PC-3 (cell line): ENCODE measurements around the gene GLCE. TPM values are rescaled to one million over a fixed set of nuclear protein-coding genes. Genes with fewer than 3 reads are reported as not detected.

Experiments
- ATAC-seq: fragments of 200-7000 bp; cut with Tn5 transposase; 2 replicates; pipeline ENCODE4 v1.9.1; 2020; ENCODE audit warnings: mild to moderate bottlenecking, moderate library complexity
- BruUV-seq: library from RNA; stranded (reverse); fragments of 400-500 nt; replicated peaks from 2 replicates; lab custom pipeline; 2021; lab: Mats Ljungman, UMichigan
- CTCF ChIA-PET: fragments of 300-600 bp; sonication (Branson Sonifier 250); formaldehyde crosslinking; loops from one replicate; lab custom pipeline; 2022; ENCODE audit warnings: antibody characterized with exemption; lab: Charles Lee
- POLR2A ChIA-PET: fragments of 300-600 bp; sonication (Branson Sonifier 250); formaldehyde crosslinking; loops from one replicate; lab custom pipeline; 2022; ENCODE audit warnings: antibody characterized with exemption; ENCODE audit not compliant: unreplicated experiment; lab: Charles Lee
- DNase-seq: peaks from one replicate; pipeline ENCODE4 v3.0.0-alpha.2; 2015
- H2AFZ ChIP-seq: fragments of 300-600 bp; sonication (generic); 2 replicates; pipeline ENCODE4 v1.6.0; 2016; ENCODE audit warnings: antibody characterized with exemption, low read length
- H3F3A ChIP-seq: fragments of 300-600 bp; sonication (generic); one replicate; pipeline ENCODE4 v1.6.0; 2017; ENCODE audit warnings: antibody characterized with exemption, low read length, control low read depth, mild to moderate bottlenecking; ENCODE audit not compliant: unreplicated experiment
- H3K27ac ChIP-seq: fragments of 300-600 bp; sonication (generic); 2 replicates; pipeline ENCODE4 v1.5.1; 2016; ENCODE audit warnings: mild to moderate bottlenecking, low read length
- H3K27me3 ChIP-seq: fragments of 300-600 bp; sonication (generic); 2 replicates; pipeline ENCODE4 v1.6.1; 2016; ENCODE audit warnings: low read length, mixed read lengths
- H3K36me3 ChIP-seq: fragments of 300-600 bp; sonication (generic); 2 replicates; pipeline ENCODE4 v1.6.1; 2016; ENCODE audit warnings: low read depth, mixed run types, low read length, mixed read lengths
- H3K4me1 ChIP-seq: fragments of 300-600 bp; sonication (generic); 2 replicates; pipeline ENCODE4 v1.5.1; 2016; ENCODE audit warnings: low read length; ENCODE audit not compliant: insufficient read depth
- H3K4me2 ChIP-seq: fragments of 300-600 bp; sonication (generic); 2 replicates; pipeline ENCODE4 v1.6.0; 2016; ENCODE audit warnings: low read length
- H3K4me3 ChIP-seq: fragments of 300-600 bp; sonication (generic); 2 replicates; pipeline ENCODE4 v1.5.1; 2016; ENCODE audit warnings: mild to moderate bottlenecking, low read length, mixed read lengths
- H3K79me2 ChIP-seq: fragments of 300-600 bp; sonication (generic); 2 replicates; pipeline ENCODE4 v1.6.1; 2017; ENCODE audit warnings: low read length, mixed read lengths
- H3K9ac ChIP-seq: fragments of 300-600 bp; sonication (generic); 2 replicates; pipeline ENCODE4 v1.6.0; 2016; ENCODE audit warnings: mild to moderate bottlenecking, low read length
- H3K9me2 ChIP-seq: fragments of 300-600 bp; sonication (generic); replicated peaks from 2 replicates; pipeline ENCODE4 v1.6.1; 2016; ENCODE audit warnings: mixed run types, low read length, mixed read lengths
- H3K9me3 ChIP-seq: fragments of 300-600 bp; sonication (generic); 2 replicates; pipeline ENCODE4 v1.6.1; 2016; ENCODE audit warnings: low read length, mixed read lengths
- H4K20me1 ChIP-seq: fragments of 300-600 bp; sonication (generic); 2 replicates; pipeline ENCODE4 v1.6.1; 2016; ENCODE audit warnings: low read length, mixed read lengths
- EZH2 ChIP-seq: fragments of 300-600 bp; sonication (generic); IDR thresholded peaks from one replicate; pipeline ENCODE4 v1.6.1; 2017; ENCODE audit warnings: antibody characterized with exemption, mild to moderate bottlenecking, low read length; ENCODE audit not compliant: unreplicated experiment
- EZH2phosphoT487 ChIP-seq: fragments of 300-600 bp; sonication (generic); IDR thresholded peaks from 2 replicates; pipeline ENCODE4 v1.6.1; 2018; ENCODE audit warnings: mild to moderate bottlenecking, antibody characterized with exemption, low read length, borderline replicate concordance
- intact Hi-C: fragments of 100-400 bp; cut with micrococcal nuclease; formaldehyde crosslinking; loops from 2 replicates; pipeline ENCODE4 v1.9.0; 2023
- total RNA-seq: library from RNA; depleted of rRNA; stranded (reverse); fragments of >200 nt; gene quantifications from 2 replicates; pipeline ENCODE4 v1.2.3, GENCODE V29; 2014
- TF ChIP-seq, protein P1 (sequence below): fragments of 300-600 bp; sonication (generic); conservative IDR thresholded peaks from 2 replicates; pipeline ENCODE4 v1.5.1; 2017; ENCODE audit warnings: antibody characterized with exemption, low read depth, mild to moderate bottlenecking, low read length

GLCE gene
- total RNA-seq, 1 experiment from 2014 or later: 15.4 TPM

DNA sequence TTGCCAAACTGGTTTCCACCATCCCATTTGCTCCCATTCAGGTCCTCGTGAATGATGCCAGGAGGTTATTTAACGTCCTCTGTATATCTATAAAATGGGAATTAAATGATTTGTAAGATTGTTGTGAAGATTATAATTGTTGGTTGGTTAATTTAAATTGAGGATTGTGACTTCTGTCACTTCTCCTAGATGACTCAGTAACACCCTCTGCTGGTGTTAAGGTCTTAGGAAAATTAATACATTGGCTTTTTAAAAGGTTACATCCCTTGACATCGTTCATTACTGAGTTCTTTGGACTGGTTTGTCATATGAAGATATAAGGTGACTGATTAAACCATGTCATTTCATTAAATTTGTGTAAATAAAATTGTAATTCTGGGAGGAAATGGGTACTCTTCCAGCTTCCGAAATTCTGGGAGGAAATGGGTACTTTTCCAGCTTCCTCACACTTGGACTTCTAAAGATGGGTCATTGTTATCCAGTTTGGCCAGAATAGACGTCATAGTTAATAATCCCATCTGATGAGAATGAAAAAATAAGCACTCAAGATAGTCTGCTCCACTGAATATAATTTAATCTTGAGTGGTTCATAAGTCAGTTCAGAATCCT is 105.0 kb downstream of the GLCE start:
- ATAC-seq (no peak), DNase-seq (peak; percentile 58)
- Histone ChIP-seq H3K4me1 (no peaks in the 10 kb centered on the region), H3K9ac (no peak overlapping the region), H3K9me2 (no peaks in the 10 kb centered on the region), H3K9me3 (no peaks in the 10 kb centered on the region), H3F3A (no peaks in the 10 kb centered on the region), H2AFZ (no peak overlapping the region), H3K27ac (no peak overlapping the region), H3K4me2 (no peak overlapping the region), H3K79me2 (no peaks in the 10 kb centered on the region), H3K27me3 (no peaks in the 10 kb centered on the region), H3K4me3 (no peak overlapping the region), H4K20me1 (no peaks in the 10 kb centered on the region), H3K36me3 (no peaks in the 10 kb centered on the region)
- ChIA-PET POLR2A (no interaction called here), CTCF (interaction anchor here (0.6 kb wide), 2 partner anchors 45 to 209 kb away, joined by 3 read pairs; no protein-coding TSS in a partner anchor)
- intact Hi-C loops: loop anchor here (1.0 kb wide), 1 partner anchor 206 kb away; no protein-coding TSS in a partner anchor
- TF ChIP-seq EZH2phosphoT487: no peak
- TF ChIP-seq, protein P1, sequence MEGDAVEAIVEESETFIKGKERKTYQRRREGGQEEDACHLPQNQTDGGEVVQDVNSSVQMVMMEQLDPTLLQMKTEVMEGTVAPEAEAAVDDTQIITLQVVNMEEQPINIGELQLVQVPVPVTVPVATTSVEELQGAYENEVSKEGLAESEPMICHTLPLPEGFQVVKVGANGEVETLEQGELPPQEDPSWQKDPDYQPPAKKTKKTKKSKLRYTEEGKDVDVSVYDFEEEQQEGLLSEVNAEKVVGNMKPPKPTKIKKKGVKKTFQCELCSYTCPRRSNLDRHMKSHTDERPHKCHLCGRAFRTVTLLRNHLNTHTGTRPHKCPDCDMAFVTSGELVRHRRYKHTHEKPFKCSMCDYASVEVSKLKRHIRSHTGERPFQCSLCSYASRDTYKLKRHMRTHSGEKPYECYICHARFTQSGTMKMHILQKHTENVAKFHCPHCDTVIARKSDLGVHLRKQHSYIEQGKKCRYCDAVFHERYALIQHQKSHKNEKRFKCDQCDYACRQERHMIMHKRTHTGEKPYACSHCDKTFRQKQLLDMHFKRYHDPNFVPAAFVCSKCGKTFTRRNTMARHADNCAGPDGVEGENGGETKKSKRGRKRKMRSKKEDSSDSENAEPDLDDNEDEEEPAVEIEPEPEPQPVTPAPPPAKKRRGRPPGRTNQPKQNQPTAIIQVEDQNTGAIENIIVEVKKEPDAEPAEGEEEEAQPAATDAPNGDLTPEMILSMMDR: peak; percentile 75
- BruUV-seq: no TSS peak

DNA sequence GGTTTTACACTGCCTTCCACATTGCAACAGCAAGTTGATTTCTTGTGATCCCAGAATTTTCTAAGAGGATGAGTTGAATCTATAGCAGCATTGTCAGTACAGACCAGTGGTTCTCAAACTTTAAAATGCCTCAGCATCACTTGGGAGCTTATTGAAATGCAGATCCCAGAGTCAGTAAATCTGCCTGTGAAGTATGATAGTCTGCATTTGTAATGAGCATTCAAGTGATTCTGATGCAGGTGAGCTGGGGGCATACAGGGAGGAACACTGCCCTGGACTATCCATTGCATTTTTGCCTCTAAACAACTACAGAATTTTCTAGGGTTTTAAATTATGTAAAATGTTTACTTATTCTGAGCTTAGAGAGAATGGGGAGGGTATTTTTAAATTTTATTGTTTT is 110.8 kb downstream of the GLCE start:
- TF ChIP-seq EZH2 (no peak), EZH2phosphoT487 (no peak)
- TF ChIP-seq, protein P1: no peak
- CTCF ChIA-PET: no interaction called here
- Histone ChIP-seq H3K4me2 (no peak overlapping the region), H4K20me1 (no peaks in the 10 kb centered on the region), H3F3A (no peaks in the 10 kb centered on the region), H3K27ac (no peak overlapping the region), H2AFZ (no peak overlapping the region), H3K36me3 (no peaks in the 10 kb centered on the region), H3K4me1 (no peaks in the 10 kb centered on the region), H3K79me2 (no peaks in the 10 kb centered on the region), H3K27me3 (no peaks in the 10 kb centered on the region), H3K9me3 (no peaks in the 10 kb centered on the region), H3K4me3 (no peak overlapping the region), H3K9ac (no peak overlapping the region), H3K9me2 (no peaks in the 10 kb centered on the region)
- POLR2A ChIA-PET: no interaction called here
- ATAC-seq (no peak), DNase-seq (no peak)
- intact Hi-C loops: no loop called here
- BruUV-seq: no TSS peak

DNA sequence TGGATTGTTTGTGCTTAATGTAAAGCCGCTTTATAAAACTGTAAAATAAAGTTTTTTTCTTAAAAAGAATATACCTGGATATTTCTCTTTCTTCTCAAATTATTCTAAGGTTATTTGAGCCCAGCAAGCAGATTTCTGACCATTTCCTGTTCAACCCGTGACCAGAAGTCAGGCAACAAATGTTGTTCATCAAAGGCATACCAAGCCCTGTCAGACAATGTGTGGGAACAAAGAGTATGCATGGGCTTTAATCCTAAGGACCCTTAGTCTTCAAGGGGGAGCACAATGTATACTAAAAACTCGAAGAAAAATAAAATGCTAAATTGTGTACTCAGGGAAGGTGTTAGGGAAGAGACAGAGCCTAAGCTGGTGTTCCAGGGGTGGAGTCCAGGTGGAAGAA is 111.7 kb downstream of the GLCE start:
- H3K9me3 ChIP-seq: no peaks in the 10 kb centered on the region
- H3K4me2 ChIP-seq: no peak overlapping the region
- TF ChIP-seq, protein P1: no peak
- TF ChIP-seq EZH2phosphoT487: no peak
- TF ChIP-seq EZH2: no peak
- H2AFZ ChIP-seq: no peak overlapping the region
- no peaks in the 10 kb centered on the region for H3F3A ChIP-seq
- no peaks in the 10 kb centered on the region for H3K27me3 ChIP-seq
- ChIA-PET CTCF (no interaction called here), POLR2A (no interaction called here)
- BruUV-seq: no TSS peak
- no peaks in the 10 kb centered on the region for H3K9me2 ChIP-seq
- intact Hi-C loops: no loop called here
- no peak for ATAC-seq
- no peak for DNase-seq
- H3K36me3 ChIP-seq: no peaks in the 10 kb centered on the region
- no peak overlapping the region for H3K9ac ChIP-seq
- no peaks in the 10 kb centered on the region for H4K20me1 ChIP-seq
- no peak overlapping the region for H3K4me3 ChIP-seq
- H3K79me2 ChIP-seq: no peaks in the 10 kb centered on the region
- no peaks in the 10 kb centered on the region for H3K4me1 ChIP-seq
- no peak overlapping the region for H3K27ac ChIP-seq
